ENCODE measurements around the gene TWNK.

TWNK gene

DNA sequence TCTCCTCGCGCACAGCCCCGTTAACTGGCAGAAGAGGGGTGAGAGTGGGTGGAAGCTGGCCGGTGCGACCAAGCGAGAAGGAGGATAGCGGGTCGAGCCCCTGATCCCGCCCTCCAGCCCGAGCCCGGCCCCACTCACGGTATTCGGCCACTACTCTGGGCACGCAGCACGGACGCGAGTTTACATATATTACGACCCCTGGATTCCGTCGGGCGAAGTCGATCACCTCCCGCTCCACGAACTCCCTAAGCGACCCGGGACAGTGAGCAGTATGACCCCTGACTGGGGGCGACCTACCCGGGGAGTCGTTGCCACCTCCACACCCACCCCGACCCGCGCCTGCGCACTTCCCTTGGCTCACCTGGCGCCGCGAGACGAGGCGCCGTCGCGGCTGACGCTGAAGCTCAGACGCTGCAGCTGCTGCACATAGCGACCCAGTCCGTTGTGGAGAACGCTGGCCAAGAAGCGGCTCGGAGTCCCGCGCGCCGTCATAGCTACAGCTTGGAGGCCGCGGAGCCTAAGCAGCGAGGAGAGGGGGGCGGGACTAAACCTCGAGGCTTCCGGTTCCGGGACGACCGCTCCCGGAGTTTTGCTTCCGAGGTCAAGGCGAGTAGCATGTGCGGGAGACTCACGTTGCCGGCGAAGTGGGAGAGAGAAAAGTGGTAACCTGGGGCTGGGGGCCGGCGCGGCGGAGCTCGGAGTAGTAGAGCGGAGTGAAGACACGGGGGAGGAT is at the start of gene TWNK, which contains the start of gene MRPL43:
Gene TWNK, plus strand, starts transcription at position 592 of the 733 bp plus-strand sequence. CDS start 668 bp downstream, outside the sequence.
Gene MRPL43, minus strand, starts transcription at position 546 of the 733 bp plus-strand sequence. Its CDS starts 54 bp downstream, at position 492.
- no peak for DNase-seq (ENCODE audit: low read depth)

GRCh38 chr10:100939763-100940344 is 47.5 kb upstream of the TWNK start:
- DNase-seq (ENCODE audit: low read depth) = peak; percentile 14

DNA sequence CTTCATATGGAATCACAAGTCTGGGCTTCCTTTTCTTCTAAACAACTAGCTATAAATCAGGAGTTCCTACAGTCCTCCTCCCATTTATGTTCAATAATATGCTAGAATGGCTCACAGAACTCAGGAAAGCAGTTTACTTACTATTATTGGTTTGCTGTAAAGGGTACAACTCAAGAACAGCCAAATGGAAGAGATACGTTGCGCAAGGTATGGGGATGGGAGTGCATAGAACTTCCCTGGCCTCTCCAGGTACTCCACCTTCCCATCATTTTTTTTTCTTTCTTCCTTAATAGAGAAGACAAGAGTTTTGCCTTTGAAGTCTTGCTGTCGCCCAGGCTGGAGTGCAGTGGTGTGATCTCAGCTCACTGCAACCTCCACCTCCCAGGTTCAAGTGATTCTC is 45.1 kb upstream of the TWNK start:
- DNase-seq (ENCODE audit: low read depth) = no peak

DNA sequence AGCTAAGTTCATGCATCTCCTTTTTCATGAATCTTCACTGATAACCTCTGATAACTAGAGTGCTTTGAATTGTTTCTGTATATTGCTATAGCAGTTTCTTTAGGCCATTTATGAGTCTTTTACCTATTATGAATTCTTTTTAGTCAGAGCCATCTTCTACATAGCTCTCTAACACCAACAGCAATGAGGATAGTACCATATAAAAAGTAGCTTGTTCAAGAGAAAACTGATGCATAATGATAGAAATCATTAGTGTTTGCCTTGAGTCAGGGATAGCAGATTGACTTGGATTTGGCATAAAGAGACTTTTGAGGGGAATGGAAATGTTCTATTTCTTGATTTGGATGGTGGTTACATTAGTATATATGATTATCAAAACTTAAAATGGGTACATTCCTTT is 43.8 kb upstream of the TWNK start:
- DNase-seq (ENCODE audit: low read depth) = no peak

- DNase-seq (ENCODE audit: low read depth) = no peak
These were observed 41.6 kb upstream of the TWNK start for GRCh38 chr10:100945754-100946153.

DNA sequence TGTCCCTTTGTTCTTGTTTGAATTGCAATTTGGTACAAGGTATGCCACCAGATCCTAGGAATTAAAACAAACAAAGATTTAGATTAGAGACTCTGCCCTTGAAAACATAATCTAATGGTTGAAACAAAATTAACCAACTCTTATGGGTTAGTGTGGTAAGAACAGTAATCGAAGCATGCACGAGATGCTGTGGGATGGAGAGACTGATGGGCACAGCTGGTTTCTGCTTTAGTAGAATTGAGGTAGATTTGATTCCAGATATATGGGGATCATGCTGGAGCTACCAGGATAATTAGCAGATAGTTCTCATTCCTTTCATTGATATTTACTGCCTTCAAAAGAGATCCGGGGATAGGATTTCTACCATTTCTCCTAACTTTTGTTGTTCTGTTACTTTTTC is 38.4 kb upstream of the TWNK start:
- DNase-seq (ENCODE audit: low read depth) = no peak

- DNase-seq (ENCODE audit: low read depth) = no peak
These were observed 27.1 kb upstream of the TWNK start for GRCh38 chr10:100960251-100960650.

DNA sequence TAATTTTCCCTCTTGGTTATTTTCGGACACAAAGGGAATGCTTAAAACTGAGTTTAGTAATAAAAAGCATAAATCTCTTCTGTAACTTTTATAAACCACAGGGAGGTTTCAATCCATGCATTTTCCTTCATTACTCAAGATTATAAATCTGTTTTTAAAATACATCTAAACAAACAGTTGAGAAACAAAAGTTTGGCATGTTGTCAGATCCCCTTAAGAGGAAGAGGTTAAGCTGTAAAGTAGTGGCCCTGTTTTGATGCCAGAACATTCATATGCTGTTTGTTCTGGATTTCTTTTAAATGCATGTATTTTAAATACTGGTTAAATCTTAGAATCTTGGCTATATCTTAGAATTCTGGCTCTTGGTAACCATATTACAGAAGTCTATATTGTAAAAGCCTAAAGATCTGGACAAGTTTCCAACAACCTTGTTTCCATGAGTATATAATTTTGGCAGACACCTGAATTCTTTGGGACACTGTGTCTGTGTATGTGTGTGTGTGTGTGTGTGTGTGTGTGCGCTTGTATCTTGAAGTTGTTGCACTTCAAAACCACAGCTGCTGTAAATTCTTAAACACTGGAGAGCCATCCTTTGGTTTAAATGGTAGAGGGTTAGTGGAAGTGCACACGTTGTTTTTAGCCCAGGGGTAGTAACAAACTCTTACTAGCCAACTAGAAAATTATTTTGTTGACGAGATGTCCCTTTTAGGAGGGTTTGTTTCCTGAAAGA is 24.8 kb upstream of the TWNK start:
- DNase-seq (ENCODE audit: low read depth) = no peak

DNA sequence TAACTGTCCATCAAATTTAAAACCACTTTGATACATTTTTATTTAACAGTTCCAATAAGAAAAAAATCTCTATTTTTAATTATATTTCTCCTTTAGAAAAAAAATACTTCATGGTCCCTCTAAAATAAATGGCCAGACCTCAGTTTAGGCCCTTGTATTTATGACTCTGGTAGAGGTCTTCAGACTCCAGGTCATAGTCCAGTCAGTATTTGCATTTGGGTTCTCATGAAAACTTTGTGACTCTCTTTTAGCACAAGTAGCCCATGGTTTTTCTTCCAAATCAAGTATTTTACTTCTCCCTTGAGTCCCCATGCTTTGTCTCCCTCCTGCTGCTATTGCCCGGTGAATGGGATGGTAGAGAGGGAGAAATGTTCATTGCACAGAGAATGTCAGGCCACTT is 23.5 kb upstream of the TWNK start:
- DNase-seq (ENCODE audit: low read depth) = no peak

DNA sequence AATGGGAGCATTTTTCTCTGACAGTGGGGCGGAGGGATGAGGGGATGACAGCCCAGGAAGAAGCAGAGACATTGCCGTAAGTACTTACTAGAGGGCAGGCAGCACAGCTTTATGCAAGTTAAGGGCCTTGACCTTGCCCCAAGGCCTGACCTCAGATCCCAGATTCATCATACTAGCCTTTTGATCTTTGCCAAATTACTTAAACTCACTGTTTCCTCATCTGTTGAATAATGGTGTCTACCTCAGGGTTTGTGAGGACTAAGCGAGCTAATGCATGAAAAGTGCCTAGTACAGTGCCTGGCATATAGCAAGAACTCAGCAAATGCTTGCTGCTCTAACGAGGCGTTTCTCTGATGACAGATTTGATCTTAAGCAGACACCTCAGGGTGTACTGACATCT is 21.5 kb upstream of the TWNK start:
- no peak for DNase-seq (ENCODE audit: low read depth)

DNA sequence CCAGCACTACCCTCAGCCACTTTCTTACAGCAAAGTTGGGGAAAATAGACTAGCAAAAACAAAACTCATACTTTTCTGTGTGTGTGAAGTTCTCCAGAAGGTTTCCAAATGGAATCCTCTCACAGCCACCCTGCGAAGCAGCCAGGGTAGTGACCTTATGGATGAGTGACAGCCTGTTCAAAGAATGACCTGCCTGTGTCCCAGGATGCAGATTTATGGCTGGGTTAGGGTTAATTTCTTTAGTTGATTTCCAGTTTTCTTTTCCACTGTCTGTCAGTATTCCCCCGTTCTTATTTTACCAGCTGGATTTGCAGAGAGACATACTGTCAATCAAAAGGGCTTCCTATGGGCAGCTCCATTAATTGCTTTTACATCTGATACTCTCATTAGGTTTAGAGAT is 20.5 kb upstream of the TWNK start:
- DNase-seq (ENCODE audit: low read depth) = no peak

- no peak for DNase-seq (ENCODE audit: low read depth)
These were observed 20.0 kb upstream of the TWNK start for GRCh38 chr10:100967332-100967731.

- DNase-seq (ENCODE audit: low read depth) = no peak
These were observed 19.1 kb upstream of the TWNK start for GRCh38 chr10:100968062-100968736.

GRCh38 chr10:100968863-100969186 is 18.5 kb upstream of the TWNK start:
- no peak for DNase-seq (ENCODE audit: low read depth)

GRCh38 chr10:100969187-100970075 is 17.9 kb upstream of the TWNK start, which contains the start of gene SEMA4G:
SEMA4G (plus strand) TSS chr10:100969504; CDS start chr10:100972913, 3,409 bp downstream.
- DNase-seq (ENCODE audit: low read depth) = no peak

DNA sequence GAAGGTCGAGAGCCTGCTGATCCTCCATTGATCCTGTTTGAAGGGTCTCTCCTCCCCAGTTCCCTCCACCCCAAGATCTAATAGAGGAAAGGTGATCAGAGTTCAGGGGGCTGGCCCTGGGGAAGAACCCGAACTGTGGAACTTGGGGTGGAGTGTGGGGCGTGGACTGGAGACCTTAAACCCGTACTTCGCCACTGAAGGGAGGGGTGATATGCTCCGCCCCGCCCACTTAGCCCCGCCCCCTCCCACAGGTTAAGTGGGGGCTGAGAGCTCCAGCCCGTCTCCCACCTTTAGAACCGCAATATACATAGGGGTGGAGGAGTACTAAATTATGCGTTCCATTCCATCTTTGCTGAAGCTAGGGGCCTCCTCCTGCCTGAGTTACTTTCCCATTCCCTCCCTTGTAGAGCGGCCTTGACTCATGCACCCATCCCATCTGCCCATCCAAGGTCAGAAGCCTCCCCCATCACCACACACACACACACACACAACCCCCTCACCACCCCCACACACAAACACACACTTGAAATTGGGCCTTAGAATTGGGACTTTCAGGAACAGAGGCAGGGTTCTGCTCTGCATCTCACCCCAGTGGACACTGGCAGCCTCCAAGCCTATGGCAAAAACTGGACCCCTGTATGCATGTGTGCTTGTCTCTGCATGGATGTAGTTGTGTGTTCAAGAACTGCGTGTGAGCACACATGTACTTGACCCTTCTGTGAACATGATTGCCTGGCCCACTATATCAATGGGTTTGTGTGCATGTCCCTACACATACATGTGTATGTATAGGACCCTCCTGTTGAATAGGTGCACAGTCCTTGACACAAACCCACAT is 17.0 kb upstream of the TWNK start:
- DNase-seq (ENCODE audit: low read depth) = no peak

DNA sequence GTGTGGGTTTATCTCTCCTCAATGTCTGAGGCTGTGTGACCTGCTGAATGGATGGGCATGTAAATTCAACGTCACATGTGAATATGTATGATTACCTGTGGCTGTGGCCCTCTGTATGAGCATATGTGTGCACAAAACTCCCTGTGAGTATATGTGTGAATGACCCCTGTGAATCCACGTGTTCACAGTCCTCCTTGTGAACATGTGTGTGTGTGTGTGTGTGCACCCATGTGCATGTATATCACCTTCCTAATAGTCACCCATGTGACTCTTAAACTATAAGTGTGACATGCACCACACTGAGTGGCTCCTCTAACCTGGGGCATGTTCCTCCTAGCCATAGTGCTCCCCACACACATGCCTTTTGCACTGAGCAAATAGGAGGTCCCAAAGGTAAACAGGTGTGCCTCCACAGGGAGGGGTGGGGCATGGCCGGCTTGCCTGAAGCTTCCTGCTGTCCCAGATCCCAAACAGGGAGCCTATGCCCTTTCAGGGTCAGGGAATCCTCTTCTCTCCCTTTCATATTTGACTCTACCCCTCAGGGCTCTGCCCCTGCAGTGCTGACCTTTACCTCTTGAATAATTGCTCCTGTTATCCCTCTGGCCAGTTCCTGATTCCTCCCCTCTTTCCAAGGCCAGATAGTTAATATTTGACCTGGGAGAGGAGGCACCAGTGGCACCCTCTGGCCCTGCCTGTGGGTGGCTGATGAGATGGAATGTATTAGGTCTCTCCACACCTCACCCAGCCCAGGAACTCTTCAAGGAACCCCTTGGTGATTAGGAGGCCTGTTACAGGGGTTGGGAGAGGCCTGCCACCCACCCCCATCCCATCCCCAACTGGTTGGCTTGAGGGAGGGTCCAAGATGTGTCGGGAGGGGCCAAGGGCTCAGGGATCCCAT is 16.2 kb upstream of the TWNK start:
- DNase-seq (ENCODE audit: low read depth) = no peak

DNA sequence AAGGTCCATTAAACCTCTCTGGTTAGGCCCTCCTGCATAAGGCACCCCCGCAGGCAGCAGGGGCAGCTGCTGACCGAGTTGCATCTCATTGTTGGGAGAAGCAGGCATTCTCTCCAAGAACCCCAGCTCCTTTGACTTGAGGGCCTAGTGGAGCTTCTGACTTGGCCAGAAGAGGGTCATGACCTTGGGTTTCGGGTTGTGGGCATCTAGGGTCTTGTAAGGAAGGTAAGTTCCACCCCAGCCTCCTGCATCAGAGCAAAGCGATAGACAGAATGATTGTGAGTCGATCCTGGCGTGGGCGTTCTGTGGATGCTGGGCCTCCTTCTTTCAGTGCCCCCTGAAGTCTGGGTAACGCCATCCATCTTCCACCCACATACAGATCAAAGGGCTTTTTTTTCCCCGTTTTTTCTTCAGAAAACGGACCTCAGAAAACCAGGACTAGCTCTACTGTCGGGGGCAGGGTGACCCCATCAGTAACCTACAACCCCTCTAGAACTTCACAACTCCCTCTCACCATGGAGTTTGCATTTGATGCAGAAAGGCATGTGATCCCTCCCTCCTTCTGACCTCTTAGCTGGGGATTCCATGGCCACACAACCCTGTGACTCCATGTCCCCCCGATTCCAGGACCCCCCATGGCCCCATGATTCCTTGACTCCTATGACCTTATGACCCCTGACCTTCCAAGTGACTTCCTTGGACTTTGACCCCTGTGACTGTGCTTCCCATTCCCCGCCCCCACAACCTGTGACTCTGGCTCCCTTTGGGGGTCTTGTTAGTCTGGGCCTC is 15.0 kb upstream of the TWNK start:
- DNase-seq (ENCODE audit: low read depth) = no peak

All from non-pigmented ciliary epithelial cell (primary cell).